Ovary (tissue), 9 donors: ENCODE results near the gene QSOX1. TPM values are rescaled to one million over a fixed set of nuclear protein-coding genes. Genes with fewer than 3 reads are reported as not detected.

Source experiments
- DNase-seq, 5 donors: peaks; one replicate each; pipeline ENCODE4 v3.0.0-alpha.2; 2019 to 2020
- H3K27ac ChIP-seq, 2 donors: fragments of 200-600 bp; one replicate each; pipeline versions ENCODE4 v1.5.1 to v1.8.0; 2019 to 2022
- H3K27me3 ChIP-seq: fragments of 200-600 bp; one replicate; pipeline ENCODE4 v1.8.0; 2022
- H3K36me3 ChIP-seq: fragments of 200-600 bp; sonication (generic); one replicate; pipeline ENCODE4 v1.5.1; 2019
- H3K4me1 ChIP-seq: one replicate; pipeline ENCODE4 v1.8.1; 2013; ENCODE audit warnings: mild to moderate bottlenecking, moderate library complexity; ENCODE audit not compliant: insufficient read depth
- H3K4me3 ChIP-seq: fragments of 200-600 bp; sonication (generic); one replicate; pipeline ENCODE4 v1.5.1; 2017
- H3K9me3 ChIP-seq, 2 donors: fragments of 200-600 bp in 1 of 2; sonication (generic) in 1 of 2; one replicate each; pipeline versions ENCODE4 v1.5.1 to v1.8.1; 2013 to 2019; ENCODE audit warnings: mild to moderate bottlenecking in 1 of 2, moderate library complexity in 1 of 2
- EP300 ChIP-seq: sonication (generic); formaldehyde crosslinking; IDR thresholded peaks from one replicate; pipeline ENCODE4 v1.6.1; 2017; ENCODE audit warnings: antibody characterized with exemption
- POLR2A ChIP-seq: fragments of 450-650 bp; IDR thresholded peaks from one replicate; pipeline ENCODE4 v1.6.1; 2017; ENCODE audit warnings: antibody characterized with exemption, mild to moderate bottlenecking, moderate library complexity
- WGBS, 3 donors: extraction: QIAGEN DNeasy Blood & Tissue Kit in 1 of 3; methylation state at CpG; one replicate each; pipeline versions ENCODE4 v1.1.5 to v1.1.7; 2013 to 2017; 5-methylcytosine and 5-hydroxymethylcytosine counted together
- intact Hi-C, 4 donors: fragments of 100-400 bp; cut with DNase I; formaldehyde crosslinking; loops; one replicate each; pipeline versions ENCODE4 v1.11.0 to v1.15.1; 2022 to 2023
- polyA plus RNA-seq, 2 donors: library from polyadenylated mRNA; stranded (reverse); fragments of 200-250 nt in 1 of 2; fragments of 350-450 nt in 1 of 2; fragmentation: Illumina TruSeq in 1 of 2; extraction: RNeasy Lipid Tissue Mini Kit (QIAGEN cat#74804) in 1 of 2; gene quantifications; one replicate each; pipeline ENCODE4 v1.2.3, GENCODE V29; 2013 to 2014
- total RNA-seq, 7 donors: library from RNA; depleted of rRNA in 2 of 7; stranded (reverse); fragments of >200 nt in 2 of 7; fragmentation: NEBNext Ultra II Directional in 3 of 7; extraction: Animal tissue kit (Norgen Biotek cat#: 25700) in 3 of 7; gene quantifications; one replicate each; pipeline versions ENCODE4 v1.1.0 to v1.2.4, GENCODE V29; 2016 to 2023
- TF ChIP-seq, protein P1 (sequence below), 3 donors: fragments of 450-650 bp in 2 of 3; fragments of 200-600 bp in 1 of 3; IDR thresholded peaks; one replicate each; pipeline versions ENCODE4 v1.5.1 to v1.8.0; 2016 to 2022; ENCODE audit warnings: antibody characterized with exemption in 3 of 3, mild to moderate bottlenecking in 1 of 3
- donor health status: DM: no; HTN: no; CAD: no; lungs with moderate emphysema.
- donor health status: DM: no; HTN: no; CAD: no.
- donor health status: Bipolar disorder and iron deficiency.
- donor health status: DM: yes; HTN: yes; CAD: no.
- donor health status: DM: no; HTN: no; CAD: no.
- donor health status: DM: yes; HTN: yes; CAD: no.

QSOX1 gene
- total and polyA plus RNA-seq, 9 donors, result 57.8 to 475 (median 155) TPM

DNA sequence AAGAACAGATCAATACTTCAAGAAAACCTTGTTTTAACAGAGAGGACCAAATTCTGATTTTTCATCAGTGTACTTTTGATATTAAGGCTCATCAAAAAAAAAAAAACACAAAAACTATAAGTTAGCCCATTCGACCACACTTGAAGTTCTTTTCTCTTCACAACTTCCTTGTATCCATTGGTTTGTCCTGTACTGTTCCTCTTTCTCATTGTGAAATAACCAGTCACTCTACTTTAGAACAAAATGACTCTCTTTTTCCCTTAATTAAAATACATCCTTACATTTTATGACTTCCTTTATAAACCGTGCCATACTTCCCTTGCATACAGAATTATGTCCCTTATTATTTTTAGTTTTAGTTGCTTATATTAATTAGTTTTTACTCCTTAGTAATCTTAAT lies 8.4 kb downstream of the QSOX1 start:
- Histone ChIP-seq H3K4me3 (no peak overlapping the region), H3K9me3 (no peaks in the 10 kb centered on the region), H3K27ac (no peak overlapping the region), H3K36me3 (no peaks in the 10 kb centered on the region), H3K27me3 (no peaks in the 10 kb centered on the region), H3K4me1 (peaks cover 20% of the 10 kb centered on the region)
- WGBS, 3 donors, result 78 to 81% (median 78%) methylated on average over 2 of the region's 2 CpGs
- intact Hi-C loops, result loop anchor here in 1 of 4 donors (1.0 kb wide), 1 partner anchor 38 kb away; no protein-coding TSS in a partner anchor
- TF ChIP-seq EP300 (no peak), POLR2A (no peak)
- TF ChIP-seq, protein P1, sequence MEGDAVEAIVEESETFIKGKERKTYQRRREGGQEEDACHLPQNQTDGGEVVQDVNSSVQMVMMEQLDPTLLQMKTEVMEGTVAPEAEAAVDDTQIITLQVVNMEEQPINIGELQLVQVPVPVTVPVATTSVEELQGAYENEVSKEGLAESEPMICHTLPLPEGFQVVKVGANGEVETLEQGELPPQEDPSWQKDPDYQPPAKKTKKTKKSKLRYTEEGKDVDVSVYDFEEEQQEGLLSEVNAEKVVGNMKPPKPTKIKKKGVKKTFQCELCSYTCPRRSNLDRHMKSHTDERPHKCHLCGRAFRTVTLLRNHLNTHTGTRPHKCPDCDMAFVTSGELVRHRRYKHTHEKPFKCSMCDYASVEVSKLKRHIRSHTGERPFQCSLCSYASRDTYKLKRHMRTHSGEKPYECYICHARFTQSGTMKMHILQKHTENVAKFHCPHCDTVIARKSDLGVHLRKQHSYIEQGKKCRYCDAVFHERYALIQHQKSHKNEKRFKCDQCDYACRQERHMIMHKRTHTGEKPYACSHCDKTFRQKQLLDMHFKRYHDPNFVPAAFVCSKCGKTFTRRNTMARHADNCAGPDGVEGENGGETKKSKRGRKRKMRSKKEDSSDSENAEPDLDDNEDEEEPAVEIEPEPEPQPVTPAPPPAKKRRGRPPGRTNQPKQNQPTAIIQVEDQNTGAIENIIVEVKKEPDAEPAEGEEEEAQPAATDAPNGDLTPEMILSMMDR (IDR thresholded peaks at IDR 0.05), result no peak
- no peak for DNase-seq

DNA sequence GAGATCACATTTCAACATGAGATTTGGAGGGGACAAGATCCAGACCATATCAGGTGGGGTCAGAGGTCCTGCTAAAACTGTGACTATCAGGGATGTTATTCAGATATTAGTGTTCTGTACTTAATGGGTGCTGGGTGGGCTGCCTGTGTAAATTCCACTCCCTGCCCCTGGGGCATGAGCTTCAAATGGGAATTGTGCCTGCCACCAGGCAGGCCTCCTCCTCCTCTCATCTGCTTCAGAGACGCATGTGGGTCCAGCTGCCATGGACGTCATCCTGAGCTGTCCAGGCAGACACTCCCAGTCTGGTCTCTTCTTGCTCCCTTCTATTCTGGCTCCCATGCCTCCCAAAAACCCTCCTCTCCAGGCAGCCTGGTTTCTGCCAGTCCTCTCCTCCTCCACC lies 10.4 kb downstream of the QSOX1 start:
- no peaks in the 10 kb centered on the region for H3K36me3 ChIP-seq
- H3K27me3 ChIP-seq, result no peaks in the 10 kb centered on the region
- no peaks in the 10 kb centered on the region for H3K9me3 ChIP-seq
- intact Hi-C loops, result no loop called here
- no peak overlapping the region for H3K4me3 ChIP-seq
- no peak overlapping the region for H3K27ac ChIP-seq
- DNase-seq, result peak in 1 of 5 donors; percentile 6
- H3K4me1 ChIP-seq, result peaks cover 21% of the 10 kb centered on the region
- WGBS, 3 donors, result 71 to 84% (median 82%) methylated on average over 2 of the region's 2 CpGs
- TF ChIP-seq, protein P1 (IDR thresholded peaks at IDR 0.05), result no peak
- TF ChIP-seq EP300 (no peak), POLR2A (no peak)

- no peak for DNase-seq
These were observed 11.1 kb downstream of the QSOX1 start for GRCh38 chr1:180165509-180166435.

DNA sequence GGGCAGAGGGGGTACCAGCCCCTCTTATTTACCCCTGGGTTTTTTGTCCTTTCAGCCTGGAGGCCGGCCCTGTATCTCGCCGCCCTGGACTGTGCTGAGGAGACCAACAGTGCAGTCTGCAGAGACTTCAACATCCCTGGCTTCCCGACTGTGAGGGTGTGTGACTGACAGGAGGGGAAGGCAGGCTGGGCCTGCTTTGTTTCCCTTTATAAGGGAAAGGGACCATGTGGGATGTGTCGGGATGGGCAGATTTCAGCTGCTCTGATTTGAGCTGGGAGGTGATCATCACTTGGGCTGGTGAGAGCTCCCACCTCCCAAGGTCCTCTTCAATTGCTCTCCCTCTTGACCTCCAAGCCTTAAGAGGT lies 11.7 kb downstream of the QSOX1 start:
- 76 to 82% (median 78%) methylated on average over 5 of the region's 5 CpGs for WGBS, 3 donors
- no peak for DNase-seq
- no peaks in the 10 kb centered on the region for H3K9me3 ChIP-seq
- TF ChIP-seq, protein P1 (IDR thresholded peaks at IDR 0.05), result no peak
- TF ChIP-seq EP300 (no peak), POLR2A (no peak)
- intact Hi-C loops, result no loop called here
- H3K27me3 ChIP-seq, result no peaks in the 10 kb centered on the region
- H3K4me1 ChIP-seq, result peaks cover 21% of the 10 kb centered on the region
- H3K4me3 ChIP-seq, result no peak overlapping the region
- H3K36me3 ChIP-seq, result no peaks in the 10 kb centered on the region
- H3K27ac ChIP-seq, result peak overlapping the region; percentile 45 to 79

More at GRCh38 chr1:180165509-180166435, 11.1 kb downstream of the QSOX1 start:
- H3K4me3 ChIP-seq, result no peak overlapping the region
- no peaks in the 10 kb centered on the region for H3K27me3 ChIP-seq
- peaks cover 21% of the 10 kb centered on the region for H3K4me1 ChIP-seq
- 89 to 93% (median 90%) methylated on average over 12 of the region's 12 CpGs for WGBS, 3 donors
- H3K9me3 ChIP-seq, result no peaks in the 10 kb centered on the region
- TF ChIP-seq, protein P1 (IDR thresholded peaks at IDR 0.05), result no peak
- TF ChIP-seq EP300 (no peak), POLR2A (no peak)
- H3K36me3 ChIP-seq, result no peaks in the 10 kb centered on the region
- H3K27ac ChIP-seq, result peak overlapping the region in 1 of 2 donors; percentile 79
- intact Hi-C loops, result no loop called here
